HCT116 (cell line): ENCODE data around the gene DCHS2.

Experiments
- EGR1 ChIP-seq: IDR thresholded peaks from 2 replicates; pipeline ENCODE4 v1.6.1; 2012; ENCODE audit warnings: low read depth
- JUND ChIP-seq: IDR thresholded peaks from 2 replicates; pipeline ENCODE4 v1.6.1; 2012
- POLR2A ChIP-seq: IDR thresholded peaks from 2 replicates; pipeline ENCODE4 v1.7.0; 2011; ENCODE audit warnings: borderline replicate concordance; ENCODE audit not compliant: insufficient read depth, insufficient read length; ENCODE audit errors: extremely low read depth
- POLR2AphosphoS5 ChIP-seq: IDR thresholded peaks from 2 replicates; pipeline ENCODE4 v1.6.1; 2011; ENCODE audit warnings: mild to moderate bottlenecking, low read depth, low read length, moderate library complexity
- RAD21 ChIP-seq: IDR thresholded peaks from 2 replicates; pipeline ENCODE4 v1.6.1; 2012; ENCODE audit warnings: low read depth, mild to moderate bottlenecking
- SIN3A ChIP-seq: IDR thresholded peaks from 2 replicates; pipeline ENCODE4 v1.6.1; 2012; ENCODE audit warnings: low read depth
- ZFX ChIP-seq: fragments of 450-650 bp; IDR thresholded peaks from 2 replicates; pipeline ENCODE4 v1.6.1; 2017
- TF ChIP-seq, protein P1 (sequence below): IDR thresholded peaks from 2 replicates; pipeline ENCODE4 v1.6.1; 2012
- TF ChIP-seq, protein P2 (sequence below), 3 experiments: fragments of 200-600 bp in 1 of 3; sonication (generic) in 1 of 3; IDR thresholded peaks in 2 of 3; conservative IDR thresholded peaks in 1 of 3; 2 replicates each; pipeline ENCODE4 v1.5.1; 2012 to 2017; ENCODE audit warnings: low read depth in 2 of 3, low read length in 2 of 3, antibody characterized with exemption in 1 of 3, borderline replicate concordance in 1 of 3, control low read depth in 1 of 3, mild to moderate bottlenecking in 1 of 3, mixed read lengths in 1 of 3, mixed run types in 1 of 3, moderate library complexity in 1 of 3; ENCODE audit not compliant: insufficient read depth in 1 of 3
- TF ChIP-seq, protein P3 (sequence below): IDR thresholded peaks from 2 replicates; pipeline ENCODE4 v1.6.1; 2012; ENCODE audit warnings: low read depth

DNA sequence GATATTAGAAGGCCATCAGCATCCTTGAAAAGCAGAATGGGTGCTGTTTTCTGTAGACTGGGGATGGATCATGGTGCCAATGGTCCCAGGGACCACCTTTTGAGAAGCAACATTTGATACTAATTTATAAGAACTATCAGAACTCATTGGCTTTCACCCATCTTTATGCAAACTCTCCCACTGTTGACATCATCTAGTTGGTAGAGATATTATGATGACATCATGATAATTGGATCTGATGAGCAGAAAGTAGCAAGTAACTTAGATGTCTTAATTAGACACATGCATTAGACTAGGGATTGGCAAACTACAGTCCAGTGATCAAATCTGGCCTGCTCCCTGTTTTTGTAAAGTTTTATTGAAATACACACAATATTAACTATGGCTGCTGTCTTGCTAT, 181.0 kb downstream of the DCHS2 start:
- TF ChIP-seq, protein P1, sequence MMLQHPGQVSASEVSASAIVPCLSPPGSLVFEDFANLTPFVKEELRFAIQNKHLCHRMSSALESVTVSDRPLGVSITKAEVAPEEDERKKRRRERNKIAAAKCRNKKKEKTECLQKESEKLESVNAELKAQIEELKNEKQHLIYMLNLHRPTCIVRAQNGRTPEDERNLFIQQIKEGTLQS, result no peak
- TF ChIP-seq ZFX (no peak), EGR1 (no peak), JUND (no peak), POLR2A (no peak), RAD21 (no peak), SIN3A (no peak), POLR2AphosphoS5 (no peak)
- TF ChIP-seq, protein P2, sequence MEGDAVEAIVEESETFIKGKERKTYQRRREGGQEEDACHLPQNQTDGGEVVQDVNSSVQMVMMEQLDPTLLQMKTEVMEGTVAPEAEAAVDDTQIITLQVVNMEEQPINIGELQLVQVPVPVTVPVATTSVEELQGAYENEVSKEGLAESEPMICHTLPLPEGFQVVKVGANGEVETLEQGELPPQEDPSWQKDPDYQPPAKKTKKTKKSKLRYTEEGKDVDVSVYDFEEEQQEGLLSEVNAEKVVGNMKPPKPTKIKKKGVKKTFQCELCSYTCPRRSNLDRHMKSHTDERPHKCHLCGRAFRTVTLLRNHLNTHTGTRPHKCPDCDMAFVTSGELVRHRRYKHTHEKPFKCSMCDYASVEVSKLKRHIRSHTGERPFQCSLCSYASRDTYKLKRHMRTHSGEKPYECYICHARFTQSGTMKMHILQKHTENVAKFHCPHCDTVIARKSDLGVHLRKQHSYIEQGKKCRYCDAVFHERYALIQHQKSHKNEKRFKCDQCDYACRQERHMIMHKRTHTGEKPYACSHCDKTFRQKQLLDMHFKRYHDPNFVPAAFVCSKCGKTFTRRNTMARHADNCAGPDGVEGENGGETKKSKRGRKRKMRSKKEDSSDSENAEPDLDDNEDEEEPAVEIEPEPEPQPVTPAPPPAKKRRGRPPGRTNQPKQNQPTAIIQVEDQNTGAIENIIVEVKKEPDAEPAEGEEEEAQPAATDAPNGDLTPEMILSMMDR (IDR thresholded peaks at IDR 0.05 in 2 of 3, conservative IDR thresholded peaks at IDR 0.05 in 1 of 3; ENCODE audit: borderline replicate concordance in 1 of 3, insufficient read depth in 1 of 3, low read depth in 2 of 3, low read length in 2 of 3), result no peak
- TF ChIP-seq, protein P3, sequence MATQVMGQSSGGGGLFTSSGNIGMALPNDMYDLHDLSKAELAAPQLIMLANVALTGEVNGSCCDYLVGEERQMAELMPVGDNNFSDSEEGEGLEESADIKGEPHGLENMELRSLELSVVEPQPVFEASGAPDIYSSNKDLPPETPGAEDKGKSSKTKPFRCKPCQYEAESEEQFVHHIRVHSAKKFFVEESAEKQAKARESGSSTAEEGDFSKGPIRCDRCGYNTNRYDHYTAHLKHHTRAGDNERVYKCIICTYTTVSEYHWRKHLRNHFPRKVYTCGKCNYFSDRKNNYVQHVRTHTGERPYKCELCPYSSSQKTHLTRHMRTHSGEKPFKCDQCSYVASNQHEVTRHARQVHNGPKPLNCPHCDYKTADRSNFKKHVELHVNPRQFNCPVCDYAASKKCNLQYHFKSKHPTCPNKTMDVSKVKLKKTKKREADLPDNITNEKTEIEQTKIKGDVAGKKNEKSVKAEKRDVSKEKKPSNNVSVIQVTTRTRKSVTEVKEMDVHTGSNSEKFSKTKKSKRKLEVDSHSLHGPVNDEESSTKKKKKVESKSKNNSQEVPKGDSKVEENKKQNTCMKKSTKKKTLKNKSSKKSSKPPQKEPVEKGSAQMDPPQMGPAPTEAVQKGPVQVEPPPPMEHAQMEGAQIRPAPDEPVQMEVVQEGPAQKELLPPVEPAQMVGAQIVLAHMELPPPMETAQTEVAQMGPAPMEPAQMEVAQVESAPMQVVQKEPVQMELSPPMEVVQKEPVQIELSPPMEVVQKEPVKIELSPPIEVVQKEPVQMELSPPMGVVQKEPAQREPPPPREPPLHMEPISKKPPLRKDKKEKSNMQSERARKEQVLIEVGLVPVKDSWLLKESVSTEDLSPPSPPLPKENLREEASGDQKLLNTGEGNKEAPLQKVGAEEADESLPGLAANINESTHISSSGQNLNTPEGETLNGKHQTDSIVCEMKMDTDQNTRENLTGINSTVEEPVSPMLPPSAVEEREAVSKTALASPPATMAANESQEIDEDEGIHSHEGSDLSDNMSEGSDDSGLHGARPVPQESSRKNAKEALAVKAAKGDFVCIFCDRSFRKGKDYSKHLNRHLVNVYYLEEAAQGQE, result no peak
